ENCODE results near the gene EGLN3.

Gene EGLN3

GRCh38 chr14:33911046-33911445 lies 39.8 kb downstream of the EGLN3 start:
- DNase-seq (ENCODE audit: low read depth, low spot score) = no peak

DNA sequence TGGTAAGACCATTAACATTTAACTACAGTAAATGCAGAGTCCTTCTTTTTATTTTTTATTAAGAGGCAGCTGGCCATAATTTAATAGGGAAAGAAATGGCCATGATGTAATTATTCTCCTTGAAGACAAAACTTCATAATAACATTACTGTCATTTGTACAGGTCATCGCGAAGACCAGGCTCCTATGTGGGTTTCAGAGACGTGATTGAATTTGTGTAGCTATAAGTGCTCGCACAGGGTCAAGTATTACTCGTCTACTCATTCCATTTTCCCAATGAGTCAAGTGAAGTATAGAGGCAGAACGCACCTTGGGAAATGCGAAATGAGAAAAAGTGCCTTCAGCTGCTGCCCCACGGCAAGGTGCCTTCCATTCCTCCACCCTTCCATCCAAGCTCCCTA lies 40.4 kb downstream of the EGLN3 start:
- no peak for DNase-seq (ENCODE audit: low read depth, low spot score)

- no peak for DNase-seq (ENCODE audit: low read depth, low spot score)
These were observed 41.3 kb downstream of the EGLN3 start for GRCh38 chr14:33909380-33910084.

DNA sequence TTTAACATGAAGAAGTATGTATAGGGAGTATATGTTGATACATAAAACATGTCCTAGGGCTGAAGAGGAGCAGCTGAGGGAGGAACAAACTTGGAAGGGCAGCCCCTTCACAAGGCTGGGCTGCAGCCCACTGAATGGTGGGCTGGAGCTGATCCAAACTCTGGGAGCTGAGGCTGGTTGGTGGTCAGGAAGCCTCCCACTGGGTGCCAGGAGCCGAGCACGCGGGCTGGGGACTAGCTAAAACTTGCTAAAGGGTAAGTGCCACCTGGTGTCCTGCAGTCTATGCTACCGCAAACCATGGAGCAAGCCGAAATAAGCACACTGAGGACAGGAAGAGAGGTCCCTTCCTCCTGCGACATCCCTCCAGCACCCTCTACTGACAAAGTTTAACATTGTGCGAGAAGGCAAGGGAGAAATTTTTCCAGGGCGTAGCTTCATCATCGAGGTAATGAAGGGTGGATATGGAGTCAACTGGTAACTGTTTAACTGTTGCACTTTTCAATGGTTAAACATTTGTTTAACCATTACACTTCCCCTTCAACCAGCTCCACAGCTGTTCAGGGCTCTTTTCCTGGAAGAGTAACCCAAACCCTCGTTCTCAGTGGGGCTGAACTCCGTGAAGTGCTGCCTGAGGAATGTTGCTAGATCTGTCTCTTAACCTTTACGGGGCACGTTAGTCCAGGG lies 42.2 kb downstream of the EGLN3 start:
- no peak for DNase-seq (ENCODE audit: low read depth, low spot score)

GRCh38 chr14:33906968-33907367 lies 43.9 kb downstream of the EGLN3 start:
- no peak for DNase-seq (ENCODE audit: low read depth, low spot score)

- no peak for DNase-seq (ENCODE audit: low read depth, low spot score)
These were observed 46.3 kb downstream of the EGLN3 start for GRCh38 chr14:33904609-33905008.

DNA sequence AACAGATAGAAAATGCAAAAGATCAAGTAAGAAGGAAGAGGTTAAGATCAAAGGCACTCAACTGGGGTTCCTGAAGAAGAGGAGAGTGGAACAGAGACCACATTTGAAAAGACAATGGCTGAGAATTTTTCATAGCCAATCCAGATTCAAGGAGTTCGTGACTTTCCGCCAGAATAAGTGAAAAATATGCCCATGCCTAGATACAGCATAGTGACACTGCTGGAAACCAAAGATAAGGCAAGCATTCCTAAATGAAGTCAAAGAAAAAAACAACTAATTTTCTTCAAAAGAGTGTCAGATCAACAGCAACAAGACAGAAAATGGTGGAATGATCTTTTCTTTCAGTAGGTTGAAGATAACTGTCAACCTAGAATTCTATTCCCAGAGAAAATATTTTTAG lies 47.5 kb downstream of the EGLN3 start:
- no peak for DNase-seq (ENCODE audit: low read depth, low spot score)

DNA sequence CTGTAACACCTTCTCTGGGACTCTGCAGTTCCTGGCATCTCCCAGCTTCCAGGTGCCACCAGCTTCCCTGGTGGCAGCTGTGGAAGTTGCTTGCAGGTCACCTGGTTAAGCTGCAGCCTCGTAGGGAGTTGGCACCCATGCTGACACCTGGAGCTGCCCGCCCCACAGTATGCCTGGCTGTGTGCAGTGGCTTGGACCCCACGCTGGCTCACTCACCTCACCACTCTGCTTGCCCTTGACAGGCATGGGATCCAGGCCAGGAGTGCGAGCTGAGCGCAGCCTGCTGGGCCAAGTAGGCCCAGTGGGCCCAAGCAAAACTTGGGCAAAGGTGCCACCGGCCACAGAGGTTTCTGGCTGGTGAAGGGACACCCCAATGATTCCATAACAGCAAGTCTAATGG lies 48.5 kb downstream of the EGLN3 start:
- no peak for DNase-seq (ENCODE audit: low read depth, low spot score)

DNA sequence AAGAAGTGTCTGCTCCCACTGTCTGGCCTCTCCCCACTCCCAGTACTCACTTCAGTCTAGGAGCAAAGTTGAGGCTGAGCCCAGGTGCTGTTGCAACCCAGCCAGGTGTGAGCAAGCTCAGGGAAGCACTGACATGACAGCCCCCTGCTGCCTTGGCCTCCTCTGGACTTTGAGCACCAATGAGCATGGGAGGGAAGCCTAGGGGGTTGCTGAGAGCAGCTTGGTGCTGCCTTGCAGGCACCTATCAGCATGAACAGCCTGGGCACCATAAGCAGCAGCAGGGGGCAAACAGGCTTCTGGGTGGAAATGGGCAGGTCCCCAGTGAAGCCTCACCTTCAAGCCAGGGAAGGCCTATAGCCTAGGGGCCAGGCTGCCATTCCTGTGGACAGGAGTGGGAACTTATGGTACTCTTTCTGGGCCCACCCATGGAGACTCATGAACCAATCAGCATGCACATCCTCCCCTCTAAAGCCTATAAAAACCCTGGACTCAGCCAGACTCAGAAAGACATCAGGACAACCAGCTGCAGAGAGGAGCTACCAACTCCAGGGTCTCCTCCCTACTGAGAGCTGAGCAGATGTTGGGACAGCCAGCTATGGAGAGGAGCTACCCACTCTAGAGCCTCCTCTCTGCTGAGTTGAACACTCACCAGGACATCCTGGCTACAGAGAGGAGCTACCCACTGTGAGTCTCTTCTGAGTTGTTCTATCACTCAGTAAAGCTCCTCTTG lies 49.3 kb downstream of the EGLN3 start:
- no peak for DNase-seq (ENCODE audit: low read depth, low spot score)

- DNase-seq (ENCODE audit: low read depth, low spot score) = no peak
These were observed 50.2 kb downstream of the EGLN3 start for GRCh38 chr14:33900706-33901105.

DNA sequence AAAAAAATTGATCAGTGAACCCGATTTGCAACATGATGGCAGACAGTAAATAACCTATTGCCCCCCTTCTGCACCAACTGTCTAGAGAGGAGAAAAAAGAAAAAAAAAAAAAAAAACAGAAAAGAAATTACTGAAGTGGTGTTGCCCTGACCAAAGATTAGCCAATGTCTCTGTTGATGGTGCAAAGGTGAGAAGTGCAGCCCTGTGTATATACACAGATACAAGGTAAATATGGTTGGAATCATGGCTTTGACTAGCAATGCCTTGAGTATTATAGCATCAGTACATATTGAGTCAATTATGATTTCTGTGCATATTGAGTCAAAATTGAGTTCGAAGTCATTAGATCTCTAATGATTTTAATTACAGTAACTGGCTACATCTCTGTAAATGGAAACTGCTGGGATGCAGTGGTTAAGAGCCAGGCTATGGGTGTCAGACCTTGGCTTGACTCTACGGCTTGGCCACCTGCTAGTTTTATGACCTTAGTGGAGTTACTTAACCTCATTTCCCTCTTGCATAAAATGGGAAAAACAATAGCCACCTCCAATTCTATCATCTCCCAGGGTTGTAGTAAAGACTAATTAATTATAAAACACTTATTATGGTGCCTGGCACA lies 51.0 kb downstream of the EGLN3 start:
- no peak for DNase-seq (ENCODE audit: low read depth, low spot score)

- DNase-seq (ENCODE audit: low read depth, low spot score) = no peak
These were observed 52.9 kb downstream of the EGLN3 start for GRCh38 chr14:33897878-33898535.

DNA sequence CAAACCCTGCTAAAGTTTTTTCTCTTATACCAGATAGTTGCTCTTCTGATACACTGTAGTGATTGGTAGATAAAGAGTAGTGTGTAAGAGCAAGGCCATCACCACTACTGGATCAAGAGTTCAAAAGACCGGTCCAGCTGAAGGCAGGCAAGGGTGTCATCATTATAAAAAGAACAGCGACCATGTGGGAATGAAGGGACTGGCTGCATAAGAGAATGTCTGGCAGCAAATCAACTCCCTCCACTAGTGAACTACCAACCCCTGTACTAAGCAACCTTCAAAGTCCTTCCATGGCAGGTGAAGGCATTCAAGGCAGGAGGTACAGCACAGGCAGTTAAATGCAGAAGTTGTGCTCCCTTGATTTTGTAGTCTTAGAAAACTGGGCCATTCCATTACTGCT lies 53.5 kb downstream of the EGLN3 start:
- DNase-seq (ENCODE audit: low read depth, low spot score) = no peak

DNA sequence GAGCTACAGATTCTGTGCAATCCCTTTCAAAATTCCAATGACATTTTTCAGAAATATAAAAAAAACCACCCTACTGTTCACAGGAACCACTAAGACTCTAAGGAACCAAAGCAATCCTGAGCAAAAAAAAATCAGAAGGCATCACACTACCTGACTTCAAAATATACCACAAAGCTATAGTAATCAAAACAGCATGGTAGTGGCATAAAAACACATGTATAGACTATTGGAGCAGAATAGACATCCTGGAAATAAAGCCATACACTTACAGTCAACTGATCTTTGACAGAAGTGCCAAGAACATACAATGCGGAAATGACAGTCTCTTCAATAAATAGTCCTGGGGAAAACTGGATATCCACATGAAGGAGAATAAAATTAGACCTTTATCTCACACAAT lies 56.5 kb downstream of the EGLN3 start:
- DNase-seq (ENCODE audit: low read depth, low spot score) = no peak

- no peak for DNase-seq (ENCODE audit: low read depth, low spot score)
These were observed 59.2 kb downstream of the EGLN3 start for GRCh38 chr14:33891700-33892099.

GRCh38 chr14:33884916-33885315 lies 66.0 kb downstream of the EGLN3 start:
- no peak for DNase-seq (ENCODE audit: low read depth, low spot score)

DNA sequence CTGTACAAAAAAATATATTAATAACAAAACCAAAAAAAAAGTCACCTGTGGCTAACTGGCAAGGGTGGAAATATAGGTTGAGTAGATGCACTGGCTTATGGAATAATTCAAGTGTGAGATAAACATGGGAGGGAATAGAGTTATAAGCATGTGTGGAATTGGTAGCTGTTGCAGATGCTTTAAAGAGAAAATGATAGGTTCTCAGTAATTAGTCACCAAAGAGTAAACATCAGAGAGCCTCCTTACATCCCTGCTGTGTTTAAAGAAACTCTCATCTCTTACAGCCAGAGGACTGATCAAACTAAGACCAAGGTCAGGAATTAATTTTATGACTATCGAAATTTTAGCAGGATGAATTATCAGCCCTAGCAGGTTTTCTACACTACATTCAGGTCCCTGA lies 70.5 kb downstream of the EGLN3 start:
- DNase-seq (ENCODE audit: low read depth, low spot score) = no peak

DNA sequence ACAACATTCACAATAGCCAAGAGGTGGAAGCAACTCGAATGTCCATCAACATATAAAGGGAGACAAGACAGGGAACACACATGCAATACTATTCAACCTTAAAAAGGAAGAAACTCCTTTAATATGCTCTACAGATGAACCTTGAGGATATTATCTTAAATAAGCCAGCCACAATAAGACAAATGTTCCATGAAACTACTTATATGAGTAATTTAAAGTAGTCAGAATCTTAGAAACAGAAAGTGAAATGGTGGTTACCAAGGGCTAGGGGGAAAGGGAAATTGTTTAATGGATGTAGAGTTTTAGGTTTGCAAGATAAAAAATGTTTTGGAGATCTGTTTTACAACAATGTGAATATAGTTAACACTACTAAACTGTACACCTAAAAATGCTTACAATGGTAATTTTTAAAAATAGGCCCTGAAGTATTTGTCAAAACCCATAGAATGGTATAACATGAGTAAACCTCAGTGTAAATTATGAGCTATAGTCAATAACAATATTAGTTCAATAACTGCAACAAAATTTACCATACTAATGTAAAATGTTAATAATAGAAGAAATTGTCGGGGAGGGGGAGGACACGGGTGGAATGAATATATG lies 71.1 kb downstream of the EGLN3 start:
- no peak for DNase-seq (ENCODE audit: low read depth, low spot score)

GRCh38 chr14:33876274-33876673 lies 74.6 kb downstream of the EGLN3 start:
- no peak for DNase-seq (ENCODE audit: low read depth, low spot score)

Data from brain pericyte (primary cell).